ENCODE results near the gene SNUPN.
"Not testable (repeated sequence)": the region's sequence is repeated elsewhere in the genome, so short reads cannot be mapped to it uniquely, and the experiment has no call there.

Gene SNUPN

DNA sequence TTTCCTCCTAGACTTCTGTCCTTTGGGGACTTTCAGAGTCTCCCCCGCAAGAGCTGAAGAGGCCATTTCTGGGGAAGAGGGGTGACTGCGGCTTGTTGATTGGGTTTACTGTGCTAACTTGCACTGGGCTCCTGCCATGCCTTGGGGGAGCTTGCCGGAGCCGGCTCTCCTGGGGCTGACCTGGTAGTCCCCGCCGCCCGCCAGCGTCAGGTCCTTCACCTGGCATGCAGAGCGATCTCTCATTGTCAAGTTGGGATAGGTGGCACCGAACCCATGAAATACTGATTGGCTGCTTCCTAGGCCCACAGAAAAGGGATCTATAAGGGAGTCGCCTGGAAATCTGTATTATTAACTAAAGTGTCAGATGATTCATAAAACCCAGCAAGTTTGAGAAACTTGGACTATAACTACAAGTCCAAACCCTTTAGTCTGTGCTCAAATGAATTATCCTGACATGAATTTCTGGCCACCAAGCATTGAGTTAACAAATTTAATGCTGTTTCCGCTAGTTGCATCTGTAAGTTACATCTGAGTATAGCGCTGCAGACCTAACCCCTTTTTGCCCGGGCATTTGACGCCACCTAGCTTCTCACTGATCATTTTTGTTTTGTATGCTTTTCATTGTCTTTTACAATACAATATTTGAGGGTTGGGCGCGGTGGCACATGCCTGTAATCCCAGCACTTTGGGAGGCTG lies 15.1 kb upstream of the SNUPN start:
- H3K9ac ChIP-seq (ENCODE audit: insufficient read length, low read depth) = peak overlapping the region; percentile 100
- no peak for DNase-seq (ENCODE audit: low read depth, low spot score)
- TF ChIP-seq ZNF274 (IDR thresholded peaks at IDR 0.05; ENCODE audit: low read depth, low read length) (no peak), SUZ12 (IDR thresholded peaks at IDR 0.05; ENCODE audit: extremely low read depth, insufficient read depth, insufficient read length) (no peak), YY1 (IDR thresholded peaks at IDR 0.05; ENCODE audit: insufficient read depth, insufficient read length) (no peak)
- H3K27me3 ChIP-seq (ENCODE audit: insufficient read depth, insufficient read length) = peaks cover 3% of the 10 kb centered on the region
- peak overlapping the region; percentile 99 for H3K4me3 ChIP-seq (ENCODE audit: insufficient read length, low read depth)
- H3K9me3 ChIP-seq (ENCODE audit: insufficient read depth, low read length) = no peaks in the 10 kb centered on the region
- H3K4me1 ChIP-seq (ENCODE audit: insufficient read depth, insufficient read length) = peaks cover 6% of the 10 kb centered on the region
- H3K36me3 ChIP-seq (ENCODE audit: insufficient read depth, insufficient read length, low read length) = peaks cover 22% of the 10 kb centered on the region

DNA sequence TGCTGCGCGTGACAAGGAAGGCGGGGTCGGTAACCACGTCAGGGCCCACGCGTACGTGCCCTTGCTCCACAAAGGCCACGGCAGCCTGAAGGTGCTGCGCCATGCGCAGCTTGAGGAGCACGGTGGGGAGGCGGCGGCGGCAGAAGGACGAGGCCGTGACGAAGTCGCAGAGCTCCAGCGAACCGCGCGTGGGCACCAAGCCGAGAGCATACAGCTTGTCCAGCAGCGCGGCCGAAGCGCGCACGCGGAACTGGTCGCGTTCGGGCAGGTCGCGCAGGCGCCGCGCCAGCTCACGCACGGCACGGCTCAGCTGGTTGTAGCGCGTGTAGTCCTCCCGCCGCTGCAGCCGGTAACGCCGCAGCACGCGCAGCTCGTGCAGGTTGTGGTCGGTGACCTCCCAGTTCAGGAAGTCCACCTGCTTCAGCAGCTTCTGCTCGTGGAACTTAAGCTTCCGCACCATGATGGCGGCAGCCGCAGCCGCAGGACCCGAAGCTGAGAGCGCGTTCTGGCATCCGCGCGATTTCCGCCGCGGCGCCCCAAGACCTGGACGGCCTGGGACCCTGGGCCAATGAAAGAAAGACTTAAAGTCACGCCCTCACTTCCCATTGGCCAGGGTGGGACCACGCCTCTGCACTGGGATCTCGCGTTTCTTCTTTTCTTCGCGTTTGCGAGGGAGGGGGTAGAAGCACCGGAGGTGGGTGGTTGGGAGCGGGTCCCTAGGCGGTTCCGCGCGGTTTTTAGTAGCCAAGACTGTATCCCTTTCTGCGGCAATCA lies 14.4 kb upstream of the SNUPN start, which contains the start of gene IMP3:
Gene IMP3, minus strand, starts transcription at position 516 of the 774 bp plus-strand sequence. Its CDS starts 56 bp downstream, at position 460.
- TF ChIP-seq YY1 (IDR thresholded peaks at IDR 0.05; ENCODE audit: insufficient read depth, insufficient read length) = peak; percentile 65
- no peak for TF ChIP-seq ZNF274 (IDR thresholded peaks at IDR 0.05; ENCODE audit: low read depth, low read length)
- H3K9me3 ChIP-seq (ENCODE audit: insufficient read depth, low read length) = no peaks in the 10 kb centered on the region
- H3K27me3 ChIP-seq (ENCODE audit: insufficient read depth, insufficient read length) = no peaks in the 10 kb centered on the region
- peak within 1 kb of the TSS; percentile 100 for H3K9ac ChIP-seq (ENCODE audit: insufficient read length, low read depth)
- H3K4me3 ChIP-seq (ENCODE audit: insufficient read length, low read depth) = peak within 1 kb of the TSS; percentile 99
- peaks cover 6% of the 10 kb centered on the region for H3K4me1 ChIP-seq (ENCODE audit: insufficient read depth, insufficient read length)
- H3K36me3 ChIP-seq (ENCODE audit: insufficient read depth, insufficient read length, low read length) = peaks cover 22% of the 10 kb centered on the region
- peak; percentile 97 for DNase-seq (ENCODE audit: low read depth, low spot score)

DNA sequence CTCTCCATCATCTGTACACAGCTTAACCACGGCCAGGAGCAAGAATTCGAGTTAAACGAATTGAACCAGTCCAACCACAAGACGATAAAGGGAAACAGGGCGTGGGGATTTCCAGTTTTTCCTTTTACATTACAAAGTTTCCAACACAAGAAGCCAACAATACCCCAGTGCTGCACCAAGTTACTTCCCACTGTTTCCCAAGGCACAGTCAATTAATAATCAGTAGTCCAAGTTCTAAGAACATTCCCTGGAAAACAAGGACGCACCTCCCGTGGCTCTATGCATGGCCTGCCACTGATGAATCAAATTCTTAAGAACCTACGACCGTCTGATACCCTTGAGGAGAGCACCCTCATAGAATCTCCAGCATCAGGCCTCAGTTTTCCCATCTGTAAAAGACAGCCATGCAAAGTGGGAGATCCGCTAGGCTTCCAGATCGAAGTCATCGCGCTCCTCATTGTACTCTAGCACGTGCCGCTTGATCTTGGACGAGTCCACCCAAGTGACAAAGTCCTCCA lies 13.7 kb upstream of the SNUPN start:
- no peaks in the 10 kb centered on the region for H3K27me3 ChIP-seq (ENCODE audit: insufficient read depth, insufficient read length)
- H3K4me1 ChIP-seq (ENCODE audit: insufficient read depth, insufficient read length) = peaks cover 9% of the 10 kb centered on the region
- H3K4me3 ChIP-seq (ENCODE audit: insufficient read length, low read depth) = peak overlapping the region; percentile 99
- H3K36me3 ChIP-seq (ENCODE audit: insufficient read depth, insufficient read length, low read length) = peaks cover 22% of the 10 kb centered on the region
- no peaks in the 10 kb centered on the region for H3K9me3 ChIP-seq (ENCODE audit: insufficient read depth, low read length)
- peak overlapping the region; percentile 100 for H3K9ac ChIP-seq (ENCODE audit: insufficient read length, low read depth)
- no peak for TF ChIP-seq SUZ12 (IDR thresholded peaks at IDR 0.05; ENCODE audit: extremely low read depth, insufficient read depth, insufficient read length)
- no peak for TF ChIP-seq YY1 (IDR thresholded peaks at IDR 0.05; ENCODE audit: insufficient read depth, insufficient read length)
- TF ChIP-seq ZNF274 (IDR thresholded peaks at IDR 0.05; ENCODE audit: low read depth, low read length) = no peak
- no peak for DNase-seq (ENCODE audit: low read depth, low spot score)

DNA sequence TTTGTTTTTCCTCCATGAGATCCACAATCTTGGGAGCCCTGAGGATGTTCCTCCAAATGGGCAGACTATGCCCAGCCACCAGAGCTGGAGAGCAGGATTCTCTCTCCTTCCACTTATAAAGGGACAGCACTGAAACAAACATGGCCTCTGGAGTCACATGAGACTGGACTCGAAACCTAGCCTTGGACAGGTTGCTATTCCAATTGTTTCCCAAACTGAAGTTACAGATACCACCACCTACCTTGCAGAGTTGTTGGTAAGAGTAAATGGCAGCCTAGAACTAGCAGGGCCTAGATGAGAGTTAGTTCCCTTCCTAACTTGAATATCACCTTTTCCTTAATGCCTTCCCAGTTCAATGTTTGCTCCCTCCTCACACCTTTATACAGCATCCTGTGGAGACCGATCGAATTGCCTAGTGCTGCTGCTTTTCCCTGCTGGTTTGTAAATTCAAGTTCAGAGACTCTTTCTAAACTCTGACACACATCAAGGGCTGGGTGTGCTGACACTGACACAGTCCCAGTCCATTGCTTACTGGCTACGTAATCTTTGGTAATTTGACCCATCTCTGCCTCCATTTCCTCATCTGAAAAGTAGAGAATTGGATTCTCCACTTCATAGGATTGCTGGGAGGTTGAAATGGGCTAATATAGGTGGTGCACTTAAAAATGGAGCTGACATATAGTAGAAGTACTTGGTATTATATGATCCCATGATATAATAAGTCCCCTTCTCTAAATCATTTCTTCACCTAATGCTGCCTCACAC lies 11.9 kb upstream of the SNUPN start:
- H3K4me3 ChIP-seq (ENCODE audit: insufficient read length, low read depth) = peak overlapping the region; percentile 33
- no peaks in the 10 kb centered on the region for H3K9me3 ChIP-seq (ENCODE audit: insufficient read depth, low read length)
- H3K9ac ChIP-seq (ENCODE audit: insufficient read length, low read depth) = peak overlapping the region; percentile 37
- peaks cover 22% of the 10 kb centered on the region for H3K36me3 ChIP-seq (ENCODE audit: insufficient read depth, insufficient read length, low read length)
- TF ChIP-seq ZNF274 (IDR thresholded peaks at IDR 0.05; ENCODE audit: low read depth, low read length) (no peak), YY1 (IDR thresholded peaks at IDR 0.05; ENCODE audit: insufficient read depth, insufficient read length) (no peak), SUZ12 (IDR thresholded peaks at IDR 0.05; ENCODE audit: extremely low read depth, insufficient read depth, insufficient read length) (no peak)
- no peak for DNase-seq (ENCODE audit: low read depth, low spot score)
- H3K4me1 ChIP-seq (ENCODE audit: insufficient read depth, insufficient read length) = peaks cover 10% of the 10 kb centered on the region
- no peaks in the 10 kb centered on the region for H3K27me3 ChIP-seq (ENCODE audit: insufficient read depth, insufficient read length)

DNA sequence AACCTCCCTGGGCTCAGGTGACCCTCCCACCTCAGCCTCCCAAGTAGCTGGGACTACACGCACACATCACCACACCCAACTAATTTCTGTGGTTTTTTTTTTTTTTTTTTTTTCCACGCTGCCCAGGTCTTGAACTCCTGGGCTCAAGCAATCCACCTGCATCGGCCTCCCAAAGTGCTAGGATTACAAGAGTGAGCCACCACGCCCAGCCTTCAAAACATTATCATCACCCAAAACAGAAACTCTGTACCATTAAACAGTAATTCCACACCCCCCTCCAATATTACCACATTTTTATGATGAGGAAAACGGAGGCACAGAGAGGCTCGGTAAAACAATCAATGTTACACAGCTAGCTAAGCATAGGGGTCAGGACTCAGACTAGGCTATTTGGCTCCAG lies 10.5 kb upstream of the SNUPN start:
- no peaks in the 10 kb centered on the region for H3K27me3 ChIP-seq (ENCODE audit: insufficient read depth, insufficient read length)
- no peak overlapping the region for H3K9ac ChIP-seq (ENCODE audit: insufficient read length, low read depth)
- H3K9me3 ChIP-seq (ENCODE audit: insufficient read depth, low read length) = no peaks in the 10 kb centered on the region
- H3K4me1 ChIP-seq (ENCODE audit: insufficient read depth, insufficient read length) = peaks cover 10% of the 10 kb centered on the region
- TF ChIP-seq ZNF274 (IDR thresholded peaks at IDR 0.05; ENCODE audit: low read depth, low read length) = no peak
- TF ChIP-seq SUZ12 (IDR thresholded peaks at IDR 0.05; ENCODE audit: extremely low read depth, insufficient read depth, insufficient read length) = no peak
- no peak for TF ChIP-seq YY1 (IDR thresholded peaks at IDR 0.05; ENCODE audit: insufficient read depth, insufficient read length)
- no peak overlapping the region for H3K4me3 ChIP-seq (ENCODE audit: insufficient read length, low read depth)
- H3K36me3 ChIP-seq (ENCODE audit: insufficient read depth, insufficient read length, low read length) = peaks cover 22% of the 10 kb centered on the region
- no peak for DNase-seq (ENCODE audit: low read depth, low spot score)

DNA sequence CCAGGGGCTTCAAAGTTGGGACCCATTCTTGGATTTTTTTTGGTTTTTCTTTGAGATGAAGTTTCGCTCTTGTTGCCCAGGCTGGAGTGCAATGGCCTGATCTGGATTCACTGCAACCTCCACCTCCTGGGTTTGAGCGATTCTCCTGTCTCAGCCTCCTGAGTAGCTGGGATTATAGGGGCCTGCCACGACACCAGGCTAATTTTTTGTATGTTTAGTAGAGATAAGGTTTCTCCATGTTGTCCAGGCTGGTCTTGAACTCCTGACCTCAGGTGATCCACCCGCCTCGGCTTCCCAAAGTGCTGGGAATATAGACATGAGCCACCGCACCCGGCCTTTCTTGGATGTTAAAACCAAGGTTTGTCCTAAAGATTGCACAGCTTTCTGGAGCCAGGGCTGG lies 8.4 kb upstream of the SNUPN start:
- not testable (repeated sequence) for H3K9ac ChIP-seq (ENCODE audit: insufficient read length, low read depth); H3K4me1 ChIP-seq (ENCODE audit: insufficient read depth, insufficient read length)

DNA sequence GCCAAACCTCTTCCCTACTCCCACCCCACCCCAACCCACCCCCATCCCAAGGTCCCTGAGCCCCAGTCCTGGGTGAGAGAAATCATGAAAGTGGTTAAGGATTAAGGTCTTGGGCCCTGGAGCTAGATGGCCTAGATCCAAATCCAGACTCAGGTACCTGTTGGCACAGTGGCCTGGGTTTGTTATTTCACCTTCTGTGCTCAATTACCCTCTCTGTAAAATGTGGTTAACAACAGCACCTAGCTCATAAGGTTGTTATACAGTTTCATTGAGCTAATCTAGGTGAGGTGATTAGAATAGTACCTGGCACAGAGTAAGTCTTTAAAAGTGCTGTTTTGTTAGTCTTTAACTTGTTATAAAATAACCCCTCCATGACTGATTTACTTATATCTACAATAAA lies 6.4 kb upstream of the SNUPN start:
- Histone ChIP-seq H3K9ac (ENCODE audit: insufficient read length, low read depth) (no peak overlapping the region), H3K27me3 (ENCODE audit: insufficient read depth, insufficient read length) (no peaks in the 10 kb centered on the region), H3K4me1 (ENCODE audit: insufficient read depth, insufficient read length) (peaks cover 8% of the 10 kb centered on the region), H3K9me3 (ENCODE audit: insufficient read depth, low read length) (no peaks in the 10 kb centered on the region), H3K4me3 (ENCODE audit: insufficient read length, low read depth) (no peak overlapping the region), H3K36me3 (ENCODE audit: insufficient read depth, insufficient read length, low read length) (peaks cover 3% of the 10 kb centered on the region)
- no peak for DNase-seq (ENCODE audit: low read depth, low spot score)
- TF ChIP-seq ZNF274 (IDR thresholded peaks at IDR 0.05; ENCODE audit: low read depth, low read length) (no peak), YY1 (IDR thresholded peaks at IDR 0.05; ENCODE audit: insufficient read depth, insufficient read length) (no peak), SUZ12 (IDR thresholded peaks at IDR 0.05; ENCODE audit: extremely low read depth, insufficient read depth, insufficient read length) (no peak)

More for the DNA sequence above, 8.4 kb upstream of the SNUPN start:
- H3K36me3 ChIP-seq (ENCODE audit: insufficient read depth, insufficient read length, low read length) = peaks cover 18% of the 10 kb centered on the region
- not testable (repeated sequence) for H3K4me3 ChIP-seq (ENCODE audit: insufficient read length, low read depth); H3K27me3 ChIP-seq (ENCODE audit: insufficient read depth, insufficient read length); H3K9me3 ChIP-seq (ENCODE audit: insufficient read depth, low read length); DNase-seq (ENCODE audit: low read depth, low spot score)
